Smooth muscle cell of trachea (primary cell): ENCODE measurements around the gene CD247. TPM values are rescaled to one million over a fixed set of nuclear protein-coding genes. Genes with fewer than 3 reads are reported as not detected.

ENCODE experiments used
- total RNA-seq: library from RNA; depleted of rRNA; stranded (reverse); fragments of >200 nt; gene quantifications from 2 replicates; pipeline ENCODE4 v1.2.1, GENCODE V29; 2014

Gene CD247
- not detected in 2 replicates for total RNA-seq

GRCh38 chr1:167518331-167518700 is at the start of gene CD247:
Gene CD247 (minus strand): TSS chr1:167518529. CDS start chr1:167518465, 64 bp downstream.

GRCh38 chr1:167553136-167554027 is 35.1 kb upstream of the CD247 start, which contains the start of gene CREG1:
Gene CREG1 (minus strand): TSS chr1:167553762.

Other genes starting within 250 kb of the CD247 start
- 56.3 and 157 TPM in 2 replicates for gene CREG1, start 35.2 kb upstream of the CD247 start, total RNA-seq
- gene RCSD1, start 111.7 kb upstream of the CD247 start, total RNA-seq: 0.17 and 0.87 TPM in 2 replicates
- 166 and 178 TPM in 2 replicates for gene MPZL1, start 203.5 kb upstream of the CD247 start, total RNA-seq